Ascending aorta (tissue), 2 donors: Measurements from ENCODE around the gene WDR18. TPM values are rescaled to one million over a fixed set of nuclear protein-coding genes. Genes with fewer than 3 reads are reported as not detected.

Experiments used
- DNase-seq, 2 donors: peaks; one replicate each; pipeline ENCODE4 v3.0.0-alpha.2; 2019; ENCODE audit warnings: low spot score in 2 of 2
- H3K27ac ChIP-seq, 2 donors: fragments of 200-600 bp; sonication (generic); one replicate each; pipeline ENCODE4 v1.5.1; 2016 to 2017; ENCODE audit warnings: mild to moderate bottlenecking in 1 of 2
- H3K27me3 ChIP-seq: fragments of 200-600 bp; sonication (generic); one replicate; pipeline ENCODE4 v1.5.1; 2017
- H3K36me3 ChIP-seq, 2 donors: fragments of 200-600 bp; sonication (generic); one replicate each; pipeline ENCODE4 v1.5.1; 2016
- H3K4me1 ChIP-seq, 2 donors: fragments of 200-600 bp; sonication (generic); one replicate each; pipeline ENCODE4 v1.5.1; 2016 to 2017; ENCODE audit warnings: mild to moderate bottlenecking in 1 of 2
- H3K4me3 ChIP-seq, 2 donors: fragments of 200-600 bp; sonication (generic); one replicate each; pipeline ENCODE4 v1.5.1; 2016 to 2017; ENCODE audit warnings: mild to moderate bottlenecking in 1 of 2
- H3K9me3 ChIP-seq, 2 donors: fragments of 200-600 bp; sonication (generic); one replicate each; pipeline ENCODE4 v1.5.1; 2016
- intact Hi-C: fragments of 100-400 bp; cut with DNase I; formaldehyde crosslinking; loops from one replicate; pipeline ENCODE4 v1.15.1; 2023
- total RNA-seq: library from RNA; depleted of rRNA; stranded (reverse); fragments of >200 nt; gene quantifications from one replicate; pipeline ENCODE4 v1.1.0, GENCODE V29; 2016
- TF ChIP-seq, protein P1 (sequence below), 3 experiments: fragments of 200-600 bp in 2 of 3; fragments of 450-650 bp in 1 of 3; sonication (generic) in 2 of 3; IDR thresholded peaks; one replicate each; pipeline ENCODE4 v1.5.1; 2016 to 2019; ENCODE audit warnings: antibody characterized with exemption in 3 of 3, mild to moderate bottlenecking in 1 of 3, moderate library complexity in 1 of 3

Gene WDR18
- total RNA-seq, 1 donor from 2014 or later, result 65.7 TPM

DNA sequence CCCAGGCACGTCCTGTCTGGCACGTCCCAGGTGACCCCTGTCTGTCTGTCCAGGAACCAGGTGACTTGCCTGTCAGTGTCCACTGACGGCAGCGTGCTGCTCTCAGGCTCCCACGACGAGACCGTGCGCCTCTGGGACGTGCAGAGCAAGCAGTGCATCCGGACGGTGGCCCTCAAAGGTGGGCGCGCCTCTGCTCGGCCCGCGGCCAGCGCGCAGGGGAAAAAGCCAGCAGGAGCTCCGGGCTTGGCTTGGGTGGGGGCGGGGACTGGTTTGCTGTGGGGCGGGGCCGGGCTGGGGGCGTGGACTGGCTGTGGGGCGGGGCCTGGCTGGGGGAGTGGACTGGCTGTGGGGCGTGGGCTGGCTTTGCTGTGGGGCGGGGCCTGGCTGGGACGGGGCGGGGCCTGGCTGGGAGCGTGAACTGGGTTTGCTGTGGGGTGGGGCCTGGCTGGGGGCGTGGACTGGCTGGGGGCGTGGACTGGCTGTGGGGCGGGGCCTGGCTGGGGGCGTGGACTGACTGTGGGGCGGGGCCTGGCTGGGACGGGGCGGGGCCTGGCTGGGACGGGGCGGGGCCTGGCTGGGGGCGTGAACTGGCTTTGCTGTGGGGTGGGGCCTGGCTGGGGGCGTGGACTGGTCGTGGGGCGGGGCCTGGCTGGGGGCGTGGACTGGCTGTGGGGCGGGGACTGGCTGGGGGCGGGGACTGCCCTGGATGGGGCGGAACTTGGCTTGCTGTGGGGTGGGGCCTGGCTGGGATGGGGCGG lies 7.2 kb downstream of the WDR18 start:
- peaks cover 11% of the 10 kb centered on the region for H3K27me3 ChIP-seq
- TF ChIP-seq, protein P1, sequence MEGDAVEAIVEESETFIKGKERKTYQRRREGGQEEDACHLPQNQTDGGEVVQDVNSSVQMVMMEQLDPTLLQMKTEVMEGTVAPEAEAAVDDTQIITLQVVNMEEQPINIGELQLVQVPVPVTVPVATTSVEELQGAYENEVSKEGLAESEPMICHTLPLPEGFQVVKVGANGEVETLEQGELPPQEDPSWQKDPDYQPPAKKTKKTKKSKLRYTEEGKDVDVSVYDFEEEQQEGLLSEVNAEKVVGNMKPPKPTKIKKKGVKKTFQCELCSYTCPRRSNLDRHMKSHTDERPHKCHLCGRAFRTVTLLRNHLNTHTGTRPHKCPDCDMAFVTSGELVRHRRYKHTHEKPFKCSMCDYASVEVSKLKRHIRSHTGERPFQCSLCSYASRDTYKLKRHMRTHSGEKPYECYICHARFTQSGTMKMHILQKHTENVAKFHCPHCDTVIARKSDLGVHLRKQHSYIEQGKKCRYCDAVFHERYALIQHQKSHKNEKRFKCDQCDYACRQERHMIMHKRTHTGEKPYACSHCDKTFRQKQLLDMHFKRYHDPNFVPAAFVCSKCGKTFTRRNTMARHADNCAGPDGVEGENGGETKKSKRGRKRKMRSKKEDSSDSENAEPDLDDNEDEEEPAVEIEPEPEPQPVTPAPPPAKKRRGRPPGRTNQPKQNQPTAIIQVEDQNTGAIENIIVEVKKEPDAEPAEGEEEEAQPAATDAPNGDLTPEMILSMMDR (IDR thresholded peaks at IDR 0.05), result no peak
- intact Hi-C loops, result no loop called here
- no peaks in the 10 kb centered on the region for H3K9me3 ChIP-seq
- peaks cover 28 to 70% of the 10 kb centered on the region in 2 donors for H3K36me3 ChIP-seq
- H3K4me1 ChIP-seq, result peaks cover 0 to 4% of the 10 kb centered on the region in 2 donors
- no peak for DNase-seq
- no peak overlapping the region for H3K27ac ChIP-seq
- H3K4me3 ChIP-seq, result no peak overlapping the region

DNA sequence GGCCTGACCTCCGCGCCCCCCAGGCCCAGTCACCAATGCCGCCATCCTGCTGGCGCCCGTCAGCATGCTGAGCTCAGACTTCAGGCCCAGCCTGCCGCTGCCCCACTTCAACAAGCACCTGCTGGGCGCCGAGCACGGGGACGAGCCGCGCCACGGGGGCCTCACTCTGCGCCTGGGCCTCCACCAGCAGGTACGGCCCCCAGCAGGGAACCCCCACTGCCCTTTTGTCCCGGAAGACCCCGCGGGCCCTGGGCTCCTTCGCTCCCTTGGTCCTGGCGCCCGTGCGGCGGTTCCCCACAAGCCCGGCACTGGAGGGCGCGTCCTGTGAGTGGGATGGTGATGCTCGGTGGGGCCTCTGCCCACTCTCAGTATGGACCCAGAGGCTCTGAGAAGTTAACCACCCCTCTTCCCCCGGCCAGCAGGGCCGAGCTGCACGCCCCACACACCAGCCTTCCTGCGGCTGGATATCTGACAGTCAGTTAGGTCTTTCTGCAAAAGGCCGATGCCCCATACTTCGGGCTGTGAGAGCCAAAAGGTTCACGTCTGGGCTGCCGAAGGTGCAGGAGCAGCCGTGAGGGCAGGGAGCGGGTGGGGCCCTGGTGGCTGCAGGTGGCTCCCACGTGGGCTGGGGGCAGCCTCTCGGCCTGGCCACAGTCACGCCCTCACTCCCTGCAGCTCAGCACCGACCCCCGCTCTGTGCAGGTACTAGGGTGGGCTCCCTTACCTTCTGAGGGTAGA lies 8.0 kb downstream of the WDR18 start:
- Histone ChIP-seq H3K4me1 (peaks cover 0 to 4% of the 10 kb centered on the region in 2 donors), H3K27me3 (peaks cover 11% of the 10 kb centered on the region), H3K27ac (no peak overlapping the region), H3K4me3 (no peak overlapping the region), H3K36me3 (peaks cover 21 to 62% of the 10 kb centered on the region in 2 donors), H3K9me3 (no peaks in the 10 kb centered on the region)
- intact Hi-C loops, result no loop called here
- TF ChIP-seq, protein P1 (IDR thresholded peaks at IDR 0.05), result no peak
- DNase-seq, result no peak

DNA sequence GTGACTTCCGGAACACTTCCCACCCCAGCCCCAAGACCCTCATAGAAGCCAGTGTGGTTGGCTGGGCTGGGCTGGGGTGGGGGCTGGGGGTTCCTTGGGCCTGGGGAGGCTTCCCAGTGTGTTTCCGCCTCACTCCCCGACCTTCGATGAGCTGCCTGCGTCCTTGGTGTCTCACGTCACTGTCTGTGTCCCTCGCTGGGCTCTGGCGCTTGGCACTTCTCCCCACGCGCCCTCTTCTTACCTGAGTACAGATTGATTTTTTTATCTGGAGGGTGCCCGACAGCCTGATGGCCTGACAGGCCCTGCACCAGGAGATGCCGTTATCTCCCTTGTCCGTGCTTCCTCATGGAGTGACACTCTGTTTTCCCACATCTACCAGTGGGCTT lies 8.5 kb downstream of the WDR18 start:
- no peak overlapping the region for H3K27ac ChIP-seq
- intact Hi-C loops, result no loop called here
- no peak for DNase-seq
- H3K4me1 ChIP-seq, result peaks cover 0 to 4% of the 10 kb centered on the region in 2 donors
- peaks cover 20 to 61% of the 10 kb centered on the region in 2 donors for H3K36me3 ChIP-seq
- H3K27me3 ChIP-seq, result peaks cover 11% of the 10 kb centered on the region
- H3K9me3 ChIP-seq, result no peaks in the 10 kb centered on the region
- TF ChIP-seq, protein P1 (IDR thresholded peaks at IDR 0.05), result no peak
- H3K4me3 ChIP-seq, result no peak overlapping the region

DNA sequence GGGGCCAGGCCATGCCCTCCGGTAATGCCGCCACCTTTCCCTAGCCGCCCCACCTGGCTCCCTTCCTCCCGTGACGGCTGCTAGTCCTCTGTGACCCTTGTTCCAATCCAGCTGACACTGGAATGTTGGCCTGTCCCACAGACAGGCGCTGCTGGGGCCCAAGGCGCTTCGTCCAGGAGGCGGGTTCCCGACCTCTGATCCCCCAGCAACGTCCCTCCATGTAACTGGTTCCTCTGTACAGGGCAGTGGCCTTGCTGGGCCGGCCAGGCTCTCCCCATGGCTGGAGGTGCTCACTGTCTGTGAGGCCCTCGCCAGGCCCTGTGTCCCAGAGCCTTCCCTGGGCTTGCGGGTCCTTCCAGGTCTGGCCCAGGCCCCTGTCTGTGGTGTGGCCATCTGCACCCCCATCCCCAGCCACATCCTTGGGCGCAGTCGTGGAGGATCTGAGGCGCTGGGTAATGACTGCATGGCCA lies 9.3 kb downstream of the WDR18 start:
- Histone ChIP-seq H3K4me1 (peaks cover 0 to 4% of the 10 kb centered on the region in 2 donors), H3K36me3 (peaks cover 20 to 56% of the 10 kb centered on the region in 2 donors), H3K27ac (no peak overlapping the region), H3K9me3 (no peaks in the 10 kb centered on the region), H3K27me3 (peaks cover 11% of the 10 kb centered on the region), H3K4me3 (no peak overlapping the region)
- intact Hi-C loops, result no loop called here
- no peak for DNase-seq
- TF ChIP-seq, protein P1 (IDR thresholded peaks at IDR 0.05), result no peak

DNA sequence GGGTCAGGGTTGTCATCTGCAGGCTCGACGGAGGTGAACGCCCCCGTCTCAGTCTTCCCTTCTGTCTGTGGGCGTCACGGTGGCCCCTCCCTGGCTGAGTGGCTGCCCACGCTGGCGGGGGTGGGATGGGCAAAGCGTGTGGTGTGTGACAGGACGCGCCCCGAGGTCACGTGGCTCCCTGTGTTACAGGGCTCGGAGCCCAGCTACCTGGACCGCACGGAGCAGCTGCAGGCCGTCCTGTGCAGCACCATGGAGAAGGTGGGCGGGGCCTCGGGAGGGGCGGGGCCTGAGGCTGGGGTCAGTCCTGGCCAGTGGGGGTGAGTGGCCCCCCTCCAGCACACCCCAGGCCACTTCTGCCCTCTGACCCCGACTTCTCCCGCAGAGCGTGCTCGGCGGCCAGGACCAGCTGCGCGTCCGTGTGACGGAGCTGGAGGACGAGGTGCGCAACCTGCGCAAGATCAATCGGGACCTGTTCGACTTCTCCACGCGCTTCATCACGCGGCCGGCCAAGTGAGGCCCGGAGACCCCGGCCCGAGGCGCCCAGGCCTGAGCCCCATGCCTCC lies 9.8 kb downstream of the WDR18 start:
- peaks cover 20 to 54% of the 10 kb centered on the region in 2 donors for H3K36me3 ChIP-seq
- intact Hi-C loops, result no loop called here

More for the DNA sequence above, 9.8 kb downstream of the WDR18 start:
- Histone ChIP-seq H3K9me3 (no peaks in the 10 kb centered on the region), H3K4me3 (no peak overlapping the region), H3K4me1 (peaks cover 0 to 4% of the 10 kb centered on the region in 2 donors), H3K27me3 (peaks cover 11% of the 10 kb centered on the region), H3K27ac (no peak overlapping the region)
- TF ChIP-seq, protein P1 (IDR thresholded peaks at IDR 0.05), result no peak
- DNase-seq, result no peak
